Endothelial cell (in vitro differentiated cells): ENCODE measurements around the gene TP53BP2. TPM values are rescaled to one million over a fixed set of nuclear protein-coding genes. Genes with fewer than 3 reads are reported as not detected.

Source experiments
- DNase-seq: peaks from one replicate; pipeline ENCODE4 v3.0.0; 2021; ENCODE audit warnings: low spot score
- H3K27ac Mint-ChIP-seq: one replicate; pipeline ENCODE4 v1.8.0; 2021; ENCODE audit warnings: mixed read lengths, inconsistent platforms; ENCODE audit not compliant: unreplicated experiment
- H3K27me3 Mint-ChIP-seq: one replicate; pipeline ENCODE4 v1.8.0; 2021; ENCODE audit warnings: mild to moderate bottlenecking, moderate library complexity, mixed read lengths, inconsistent platforms; ENCODE audit not compliant: unreplicated experiment
- H3K36me3 Mint-ChIP-seq: one replicate; pipeline ENCODE4 v1.8.0; 2021; ENCODE audit warnings: mild to moderate bottlenecking, low read depth, mixed read lengths, inconsistent platforms; ENCODE audit not compliant: unreplicated experiment
- H3K4me1 Mint-ChIP-seq: one replicate; pipeline ENCODE4 v1.8.0; 2021; ENCODE audit warnings: mild to moderate bottlenecking, mixed read lengths, inconsistent platforms; ENCODE audit not compliant: unreplicated experiment
- H3K4me3 Mint-ChIP-seq: one replicate; pipeline ENCODE4 v1.8.0; 2021; ENCODE audit warnings: mild to moderate bottlenecking, mixed read lengths, inconsistent platforms; ENCODE audit not compliant: unreplicated experiment
- H3K9me3 Mint-ChIP-seq: one replicate; pipeline ENCODE4 v1.8.0; 2021; ENCODE audit warnings: mixed read lengths, inconsistent platforms; ENCODE audit not compliant: unreplicated experiment
- CTCF ChIP-seq: fragments of 200-600 bp; sonication (generic); IDR thresholded peaks from one replicate; pipeline ENCODE4 v1.5.0; 2021; ENCODE audit warnings: antibody characterized with exemption; ENCODE audit not compliant: unreplicated experiment
- total RNA-seq: library from RNA; stranded (reverse); fragmentation: NEBNext Ultra II Directional; extraction: Animal tissue kit (Norgen Biotek cat#: 25700); gene quantifications from one replicate; pipeline ENCODE4 v1.2.1, GENCODE V29; 2021; ENCODE audit not compliant: unreplicated experiment

TP53BP2 gene
- total RNA-seq, 1 donor from 2014 or later: 42.0 TPM

GRCh38 chr1:223732993-223733798 is 112.6 kb downstream of the TP53BP2 start:
- H3K4me3 Mint-ChIP-seq: no peak overlapping the region
- TF ChIP-seq CTCF: no peak
- no peak overlapping the region for H3K27ac Mint-ChIP-seq
- no peaks in the 10 kb centered on the region for H3K9me3 Mint-ChIP-seq
- H3K36me3 Mint-ChIP-seq: peaks cover 44% of the 10 kb centered on the region
- peaks cover 32% of the 10 kb centered on the region for H3K4me1 Mint-ChIP-seq
- peaks cover 4% of the 10 kb centered on the region for H3K27me3 Mint-ChIP-seq
- DNase-seq: no peak

GRCh38 chr1:223731133-223731770 is 114.5 kb downstream of the TP53BP2 start:
- Mint-ChIP-seq H3K27ac (no peak overlapping the region), H3K36me3 (peaks cover 55% of the 10 kb centered on the region), H3K27me3 (peaks cover 12% of the 10 kb centered on the region), H3K4me3 (peak overlapping the region; percentile 44), H3K9me3 (no peaks in the 10 kb centered on the region), H3K4me1 (peaks cover 46% of the 10 kb centered on the region)
- no peak for TF ChIP-seq CTCF
- DNase-seq: no peak

- TF ChIP-seq CTCF: no peak
- H3K9me3 Mint-ChIP-seq: no peaks in the 10 kb centered on the region
- no peak for DNase-seq
- peaks cover 53% of the 10 kb centered on the region for H3K4me1 Mint-ChIP-seq
- H3K4me3 Mint-ChIP-seq: no peak overlapping the region
- H3K27me3 Mint-ChIP-seq: peaks cover 10% of the 10 kb centered on the region
- peaks cover 62% of the 10 kb centered on the region for H3K36me3 Mint-ChIP-seq
- peak overlapping the region; percentile 27 for H3K27ac Mint-ChIP-seq
Observed at GRCh38 chr1:223730479-223731132, 115.1 kb downstream of the TP53BP2 start.

- H3K9me3 Mint-ChIP-seq: no peaks in the 10 kb centered on the region
- peaks cover 58% of the 10 kb centered on the region for H3K4me1 Mint-ChIP-seq
- no peak for TF ChIP-seq CTCF
- peaks cover 14% of the 10 kb centered on the region for H3K27me3 Mint-ChIP-seq
- H3K27ac Mint-ChIP-seq: no peak overlapping the region
- DNase-seq: no peak
- no peak overlapping the region for H3K4me3 Mint-ChIP-seq
- peaks cover 66% of the 10 kb centered on the region for H3K36me3 Mint-ChIP-seq
Observed at GRCh38 chr1:223729906-223730305, 115.8 kb downstream of the TP53BP2 start.

Other genes with a start within 250 kb of the TP53BP2 start
- gene CAPN8, start 180.2 kb downstream of the TP53BP2 start, total RNA-seq: 0.13 TPM
- 184 TPM for gene CAPN2, start 133.4 kb downstream of the TP53BP2 start, total RNA-seq